NCI-H510A treated with DMSO at 0.1 percent for 48 hours (cell line): ENCODE data around the gene ZNF44.
"Not testable (repeated sequence)": the region's sequence is repeated elsewhere in the genome, so short reads cannot be mapped to it uniquely, and the experiment has no call there.

Experiments
- DNase-seq: peaks from one replicate; lab custom pipeline; 2025; lab: John Stamatoyannopoulos, UW

ZNF44 gene

DNA sequence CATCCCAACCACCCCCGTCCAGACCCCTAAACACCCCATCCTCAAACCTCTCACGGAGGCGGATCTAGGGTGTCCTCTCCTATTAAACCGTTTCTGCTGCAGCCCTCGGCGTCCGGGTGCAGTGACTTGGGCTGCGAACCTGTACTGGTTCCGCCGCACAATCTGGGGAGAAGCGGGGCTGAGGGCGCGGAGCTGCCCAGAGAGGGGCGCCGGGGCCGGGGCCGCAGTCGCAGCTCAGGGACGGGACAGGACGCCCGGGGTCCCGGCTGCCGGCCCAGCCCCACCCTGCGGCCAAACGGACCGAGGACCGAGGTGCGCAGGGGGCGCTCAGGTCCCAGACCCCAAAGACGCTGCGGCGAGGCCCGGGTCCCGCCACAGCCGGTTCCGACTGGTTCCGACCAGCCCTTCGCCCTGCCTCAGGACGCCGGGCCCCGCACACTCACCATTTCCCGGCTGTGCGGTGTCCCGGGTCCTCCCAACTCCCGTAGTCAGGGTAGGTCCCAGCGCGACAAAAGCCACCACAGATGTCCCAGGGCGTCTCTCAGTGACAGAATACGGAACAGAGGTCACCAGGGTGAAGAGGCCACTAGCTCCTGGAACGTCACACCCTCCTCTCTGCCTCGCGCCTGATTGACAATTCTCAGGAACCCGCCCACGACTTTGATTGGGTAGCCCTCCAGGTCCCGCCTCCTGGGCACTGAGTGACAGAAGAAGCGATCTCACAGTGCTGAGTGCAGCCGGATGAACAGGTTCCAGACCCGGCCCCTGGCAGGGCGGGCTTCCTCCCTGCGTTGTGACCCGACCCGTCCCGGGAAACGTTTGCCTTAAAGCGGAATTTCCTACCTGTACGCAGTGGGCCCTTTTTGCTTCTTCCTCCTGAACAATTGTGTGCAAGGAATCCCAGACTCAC is at the start of gene ZNF44:
Gene ZNF44, minus strand, starts transcription at position 635 of the 910 bp plus-strand sequence. Its CDS starts 189 bp downstream, at position 446.
- peak; percentile 97 for DNase-seq

DNA sequence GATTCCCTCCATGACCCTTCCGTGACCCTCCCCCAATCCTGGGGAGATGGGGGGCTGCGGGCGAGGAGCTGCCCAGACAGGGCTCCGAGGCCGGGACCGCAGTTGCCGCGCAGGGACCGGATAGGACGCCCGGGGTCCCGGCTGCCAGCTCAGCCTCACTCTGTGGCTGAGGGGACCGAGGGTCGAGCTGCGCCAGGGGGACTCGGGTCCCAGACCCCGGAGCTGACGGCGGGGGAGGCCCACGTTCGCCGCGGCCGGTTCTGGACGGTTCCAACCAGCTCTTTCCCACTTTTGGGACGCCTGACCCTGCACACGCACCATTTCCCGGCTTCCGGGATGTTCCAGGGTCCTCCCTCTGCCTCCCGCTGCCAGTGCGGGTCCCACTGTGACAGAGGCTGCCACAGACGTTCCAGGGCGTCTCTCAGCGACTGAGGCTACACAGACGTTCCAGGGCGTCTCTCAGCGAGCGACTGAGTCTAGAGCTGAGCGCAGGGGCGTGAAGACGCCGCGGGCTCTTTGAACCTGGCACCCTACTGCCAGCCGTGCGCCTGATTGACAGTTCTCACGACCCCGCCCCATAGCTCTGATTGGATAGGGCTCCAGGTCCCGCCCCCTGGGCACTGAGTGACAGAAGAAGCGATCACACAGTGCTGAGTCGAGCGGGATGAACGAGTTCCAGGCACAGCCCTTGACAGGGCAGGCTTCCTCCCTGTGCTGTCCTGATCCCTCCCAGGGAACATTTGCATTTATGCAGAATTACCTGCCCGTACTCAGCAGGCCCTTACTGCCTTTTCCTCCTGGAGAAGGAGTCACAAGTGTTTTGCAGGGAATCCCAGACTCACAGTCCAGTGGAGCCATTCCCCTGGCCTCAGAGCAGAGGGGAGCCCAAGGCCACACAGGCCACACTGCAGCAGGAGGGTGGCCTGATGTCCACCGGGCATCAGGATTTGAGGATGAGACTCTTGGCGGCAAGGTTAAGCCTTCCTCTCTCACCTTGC is 38.8 kb upstream of the ZNF44 start, which contains the start of gene ZNF563:
Gene ZNF563, minus strand, starts transcription at position 472 of the 998 bp plus-strand sequence. Its CDS starts 151 bp downstream, at position 321.
- peak; percentile 93 for DNase-seq

DNA sequence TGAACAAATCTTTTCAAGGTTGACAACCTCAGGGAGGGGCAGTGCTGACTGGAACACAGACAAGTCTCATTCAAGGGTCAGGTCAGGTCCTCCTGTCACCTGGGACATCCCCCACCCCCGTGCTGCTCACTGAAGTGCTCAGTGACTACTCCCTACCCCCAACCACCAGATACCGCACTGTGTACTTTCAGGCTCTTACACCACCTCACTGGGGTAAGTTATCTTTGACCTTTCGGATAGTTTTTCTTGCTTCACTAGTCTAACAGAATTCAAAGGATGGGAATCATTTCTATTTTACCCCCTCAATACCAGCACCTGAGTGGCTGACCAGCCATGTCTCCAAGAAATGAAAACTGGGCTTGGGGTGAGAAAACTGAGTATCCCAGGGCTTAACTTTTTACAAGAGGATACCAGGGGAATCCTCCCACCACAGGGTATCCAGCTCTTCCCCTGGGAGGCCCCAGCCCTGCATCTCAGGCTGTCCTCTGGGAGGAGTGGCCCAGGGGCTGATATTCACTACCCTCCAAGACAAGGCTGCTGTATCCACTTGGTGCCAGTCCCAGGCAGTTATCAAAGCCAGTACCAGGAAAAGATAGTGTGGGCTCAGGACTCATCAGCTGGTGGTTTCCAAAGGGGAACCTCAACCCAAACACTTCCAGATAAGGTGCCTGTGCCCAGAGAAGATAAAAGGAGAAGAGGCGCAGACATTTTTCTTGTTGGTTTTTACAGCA is 36.7 kb upstream of the ZNF44 start:
- no peak for DNase-seq

DNA sequence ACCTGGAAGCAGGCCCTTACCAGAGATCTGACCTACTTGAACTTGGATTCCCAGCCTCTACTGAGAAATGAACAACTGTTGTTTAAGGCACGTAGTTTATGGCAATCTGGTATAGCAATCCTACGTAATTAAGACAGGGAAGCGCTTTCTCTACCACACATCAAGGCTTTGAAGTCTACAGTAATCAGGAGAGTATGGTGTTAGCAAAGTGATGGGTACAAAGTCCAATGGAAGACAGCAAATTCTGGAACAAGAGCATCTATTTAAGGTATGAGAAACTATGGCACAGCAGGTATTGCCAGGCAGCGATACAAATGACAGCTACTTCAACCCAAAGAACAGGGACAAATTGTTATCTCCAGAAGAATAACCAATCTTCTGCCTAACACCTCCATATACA is 35.7 kb upstream of the ZNF44 start:
- DNase-seq, result no peak

DNA sequence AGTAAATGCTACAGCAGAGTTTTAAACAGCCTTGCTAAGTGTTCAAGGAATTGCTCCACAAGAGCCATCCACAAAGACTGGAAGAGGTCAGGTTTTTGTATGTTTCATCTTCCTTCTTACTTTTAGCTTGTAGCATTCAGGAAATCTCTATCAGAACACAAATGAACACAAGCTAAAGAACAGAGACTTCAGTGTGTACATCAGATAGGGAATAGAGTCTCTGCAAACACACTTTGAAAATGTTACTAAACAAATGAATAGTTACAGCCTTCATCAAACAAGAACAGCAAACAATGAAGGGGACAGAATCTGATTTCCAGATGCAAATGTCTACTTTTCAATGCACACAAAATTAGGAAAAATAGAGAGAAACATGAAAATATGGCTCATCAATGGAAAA is 31.0 kb upstream of the ZNF44 start:
- DNase-seq, result no peak

DNA sequence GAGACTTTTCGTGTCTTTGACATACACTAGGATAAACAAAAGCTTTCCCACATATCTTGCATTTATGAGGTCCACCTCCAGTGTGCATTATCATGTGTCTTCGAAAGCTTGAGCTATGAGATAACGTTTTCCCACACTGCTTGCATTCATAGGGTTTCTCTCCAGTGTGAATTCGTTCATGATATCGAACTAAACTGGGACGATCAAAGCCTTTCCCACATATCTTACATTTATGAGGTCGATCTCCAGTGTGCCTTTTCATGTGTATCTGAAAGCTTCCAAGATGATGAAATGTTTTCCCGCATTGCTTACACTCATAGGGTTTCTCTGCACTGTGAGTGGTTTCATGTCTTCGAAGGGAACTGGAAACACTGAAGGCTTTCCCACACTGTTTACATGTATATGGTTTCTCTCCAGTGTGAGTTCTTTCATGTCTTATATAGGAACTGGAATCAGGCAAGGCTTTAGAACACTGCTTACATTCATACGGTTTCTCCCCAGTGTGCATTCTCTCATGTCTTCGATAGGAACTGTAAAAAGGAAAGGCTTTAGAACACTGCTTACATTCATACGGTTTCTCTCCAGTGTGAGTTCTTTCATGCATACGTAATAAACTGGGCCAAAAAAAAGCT is 24.2 kb upstream of the ZNF44 start:
- no peak for DNase-seq

DNA sequence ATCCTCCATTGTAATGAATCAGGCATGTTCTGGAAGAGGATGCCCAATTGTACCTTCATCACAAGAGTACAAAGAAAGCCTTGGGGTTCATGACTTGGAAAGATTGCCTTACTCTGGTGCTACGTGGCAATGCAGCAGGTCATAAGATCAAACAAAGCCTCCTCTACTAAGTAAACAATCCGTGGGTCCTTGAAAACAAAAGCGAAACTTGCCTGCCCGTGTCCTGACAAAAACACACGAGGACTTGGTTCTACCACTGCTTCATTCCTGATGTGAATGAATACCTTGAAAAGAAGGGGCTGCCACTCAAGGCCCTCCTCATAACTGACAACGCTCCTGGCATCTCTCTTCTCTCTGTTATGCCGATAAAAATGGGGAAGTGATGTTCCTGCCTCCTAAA is 19.9 kb upstream of the ZNF44 start:
- DNase-seq, result peak; percentile 5

DNA sequence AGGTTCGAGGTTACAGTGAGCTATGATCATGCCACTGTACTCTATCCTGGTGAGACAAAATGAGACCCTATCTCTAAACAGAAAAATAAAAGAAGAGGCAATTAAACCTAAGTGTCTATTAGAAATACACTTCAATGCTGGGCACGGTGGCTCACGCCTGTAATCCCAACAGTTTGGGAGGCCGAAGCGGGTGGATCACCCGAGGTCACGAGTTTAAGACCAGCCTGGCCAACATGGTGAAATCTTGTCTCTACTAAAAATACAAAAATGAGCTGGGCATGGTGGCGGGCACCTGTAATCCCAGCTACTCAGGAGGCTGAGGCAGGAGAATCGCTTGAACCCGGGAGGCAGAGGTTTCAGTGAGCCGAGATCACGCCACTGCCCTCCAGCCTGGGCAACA is 14.2 kb upstream of the ZNF44 start:
- DNase-seq, result not testable (repeated sequence)

DNA sequence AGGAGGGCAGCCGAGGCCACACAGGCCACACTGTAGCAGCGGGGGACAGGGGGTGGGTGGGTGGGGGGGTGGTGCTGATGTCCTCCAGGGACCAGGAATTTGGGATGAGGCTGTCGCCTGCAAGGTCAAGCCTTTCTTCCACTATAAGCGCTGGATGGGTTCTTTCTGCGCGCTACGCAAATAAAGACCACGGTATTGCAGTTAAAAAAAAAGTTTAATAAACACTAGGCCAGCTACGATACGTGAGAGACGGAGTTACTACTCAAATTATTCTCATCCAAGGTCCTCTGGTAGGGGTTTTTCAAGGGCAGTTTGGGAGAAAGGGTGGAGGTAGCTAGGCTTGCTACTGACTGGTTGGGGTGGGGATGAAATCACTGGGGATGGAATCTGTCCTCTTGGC is 508 bp upstream of the ZNF44 start:
- no peak for DNase-seq

DNA sequence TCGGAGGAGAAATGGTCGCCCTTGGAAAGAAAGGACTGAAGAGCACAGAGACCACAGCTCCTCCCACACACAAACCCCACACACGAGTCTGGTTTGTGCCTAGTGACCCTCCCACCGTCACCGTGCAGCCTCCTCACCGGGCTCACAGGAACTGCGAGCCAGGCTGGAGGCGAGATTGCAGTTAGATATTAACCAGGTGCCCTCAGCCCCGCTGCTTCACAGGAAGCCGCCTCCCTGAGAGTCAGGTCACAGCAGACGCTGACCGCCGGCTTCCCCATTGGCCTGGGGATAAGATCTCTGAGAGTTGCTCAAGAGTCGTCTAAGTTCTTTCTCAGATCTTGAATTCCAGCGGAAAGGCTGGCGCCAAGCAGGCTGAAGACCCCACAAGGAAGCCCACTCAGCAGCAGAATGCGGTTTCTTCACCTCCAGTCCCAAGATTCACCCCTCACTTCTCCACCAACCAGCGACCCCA is 870 bp downstream of the ZNF44 start:
- peak; percentile 12 for DNase-seq

DNA sequence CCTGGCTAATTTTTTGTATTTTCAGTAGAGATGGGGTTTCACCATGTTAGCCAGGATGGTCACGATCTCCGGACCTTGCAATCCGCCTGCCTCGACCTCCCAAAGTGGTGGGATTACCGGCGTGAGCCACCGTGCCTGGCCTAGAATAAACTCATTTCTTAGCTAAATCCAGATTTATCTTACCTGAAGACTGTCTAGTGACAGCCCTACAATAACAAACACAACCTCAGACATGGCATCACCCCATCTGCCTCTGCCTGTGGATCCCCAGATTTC is 5.0 kb downstream of the ZNF44 start:
- DNase-seq, result no peak

DNA sequence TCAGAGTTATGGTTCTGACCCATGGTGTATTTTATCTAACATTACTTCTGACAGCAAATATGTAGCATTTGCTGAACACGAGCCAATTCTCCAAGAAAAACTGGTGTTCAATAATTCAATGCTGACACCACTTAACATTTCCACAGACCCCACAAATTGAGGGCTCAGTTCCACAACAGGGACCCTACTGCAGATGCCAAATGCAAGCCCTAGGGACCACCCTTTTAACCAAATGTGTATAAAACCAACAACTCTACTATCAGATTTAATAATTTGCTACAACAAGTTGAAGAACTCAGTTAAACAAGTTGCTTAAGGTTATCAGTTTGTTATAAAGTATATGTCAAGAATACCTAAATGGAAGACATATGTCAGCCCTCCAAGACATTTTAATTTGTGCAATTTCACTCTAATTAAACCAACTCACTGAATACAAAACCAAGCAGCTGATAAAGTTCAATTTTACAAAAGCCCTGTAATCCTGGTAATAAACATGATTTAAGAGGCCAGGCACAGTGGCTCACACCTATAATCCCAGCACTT is 6.7 kb downstream of the ZNF44 start:
- no peak for DNase-seq

DNA sequence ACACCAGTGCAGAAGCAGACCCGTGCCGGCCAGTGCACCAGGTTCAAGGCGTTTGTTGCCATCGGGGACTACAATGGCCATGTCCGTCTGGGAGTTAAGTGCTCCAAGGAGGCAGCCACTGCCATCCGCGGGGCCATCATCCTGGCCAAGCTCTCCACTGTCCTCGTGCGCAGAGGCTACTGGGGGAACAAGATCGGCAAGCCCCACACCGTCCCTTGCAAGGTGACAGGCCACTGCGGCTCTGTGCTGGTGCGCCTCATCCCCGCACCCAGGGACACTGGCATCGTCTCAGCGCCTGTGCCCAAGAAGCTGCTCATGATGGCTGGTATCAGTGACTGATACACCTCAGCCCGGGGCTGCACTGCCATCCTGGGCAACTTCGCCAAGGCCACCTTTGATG is 10.1 kb downstream of the ZNF44 start:
- DNase-seq, result no peak

DNA sequence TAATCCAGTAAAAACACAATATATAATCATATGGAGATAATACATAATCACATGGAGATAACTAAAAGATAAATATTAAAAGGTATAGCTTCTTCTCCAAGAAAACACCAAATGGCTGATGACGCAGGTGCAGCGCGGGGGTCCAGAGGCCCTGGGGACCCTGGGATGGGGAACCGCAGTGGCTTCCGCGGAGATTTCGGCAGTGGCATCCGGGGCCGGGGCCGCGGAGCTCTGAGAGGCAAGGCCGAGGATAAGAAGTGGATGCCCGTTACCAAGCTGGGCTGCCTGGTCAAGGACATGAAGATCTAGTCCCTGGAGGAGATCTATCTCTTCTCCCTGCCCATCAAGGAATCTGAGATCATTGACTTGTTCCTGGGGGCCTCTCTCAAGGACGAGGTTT is 10.5 kb downstream of the ZNF44 start:
- DNase-seq, result no peak

DNA sequence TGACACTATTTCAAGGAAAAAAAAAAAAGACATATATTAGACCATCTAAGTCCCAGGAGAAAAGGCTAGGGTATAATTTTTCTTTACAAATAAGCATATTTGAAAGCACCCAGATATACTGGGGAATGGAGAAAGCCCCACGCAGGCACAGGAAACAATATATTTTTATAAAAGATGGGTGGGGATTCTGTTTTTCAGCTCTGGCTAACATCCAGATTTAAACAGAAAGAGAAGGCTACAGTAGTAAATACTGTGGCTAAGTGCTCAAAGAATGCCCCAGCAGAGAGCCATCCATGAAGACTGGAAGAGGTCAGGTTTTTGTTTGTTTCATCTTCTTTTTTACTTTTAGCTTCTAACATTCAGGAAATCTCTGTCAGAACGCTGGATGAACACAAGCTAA is 16.0 kb downstream of the ZNF44 start:
- DNase-seq, result no peak

DNA sequence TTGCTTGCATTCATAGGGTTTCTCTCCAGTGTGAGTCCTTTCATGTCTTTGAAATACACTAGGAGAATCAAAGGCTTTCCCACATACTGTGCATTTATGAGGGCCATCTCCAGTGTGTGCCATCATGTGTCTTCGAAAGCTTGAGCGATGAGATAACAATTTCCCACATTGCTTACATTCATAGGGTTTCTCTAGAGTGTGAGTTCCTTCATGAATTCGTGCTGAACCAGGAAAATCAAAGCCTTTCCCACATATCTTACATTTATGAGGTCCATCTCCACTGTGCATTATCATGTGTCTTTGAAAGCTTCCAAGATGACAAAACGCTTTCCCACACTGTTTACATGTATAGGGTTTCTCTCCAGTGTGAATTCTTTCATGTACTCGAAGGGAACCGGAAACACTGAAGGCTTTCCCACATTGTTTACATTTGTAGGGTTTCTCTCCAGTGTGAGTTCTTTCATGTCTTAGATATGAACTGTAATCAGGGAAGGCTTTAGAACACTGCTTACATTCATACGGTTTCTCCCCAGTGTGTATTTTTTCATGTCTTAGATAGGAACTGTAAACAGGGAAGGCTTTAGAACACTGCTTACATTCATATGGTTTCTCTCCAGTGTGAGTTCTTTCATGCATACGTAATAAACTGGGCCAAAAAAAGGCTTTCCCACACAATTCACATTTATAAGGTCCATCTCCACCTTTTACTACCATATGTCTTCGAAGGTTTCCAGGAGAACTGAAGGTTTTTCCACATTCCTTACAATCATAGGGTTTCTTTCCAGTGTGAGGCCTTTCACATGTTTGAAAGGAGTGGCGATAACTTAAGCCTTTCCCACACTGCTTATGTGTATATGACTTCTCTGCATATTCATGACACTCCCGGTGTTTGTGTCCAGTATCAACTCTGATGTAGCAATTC is 21.4 kb downstream of the ZNF44 start:
- DNase-seq, result no peak

DNA sequence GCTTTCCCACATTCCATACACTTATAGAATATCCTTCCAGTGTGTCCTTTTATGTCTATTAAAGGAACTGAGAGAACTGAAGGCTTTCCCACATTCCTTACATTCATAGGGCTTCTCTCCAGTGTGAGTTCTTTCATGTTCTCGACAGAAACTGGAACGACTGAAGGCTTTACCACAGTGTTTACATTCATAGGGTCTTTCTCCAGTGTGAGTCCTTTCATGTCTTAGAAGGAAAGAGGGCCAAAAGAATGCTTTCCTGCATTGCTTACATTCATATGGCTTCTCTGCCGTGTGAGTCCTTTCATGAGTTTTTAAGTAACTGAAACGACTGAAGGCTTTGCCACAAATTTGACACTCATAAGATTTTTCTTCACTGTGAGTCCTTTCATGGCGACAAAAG is 22.3 kb downstream of the ZNF44 start:
- DNase-seq, result no peak

DNA sequence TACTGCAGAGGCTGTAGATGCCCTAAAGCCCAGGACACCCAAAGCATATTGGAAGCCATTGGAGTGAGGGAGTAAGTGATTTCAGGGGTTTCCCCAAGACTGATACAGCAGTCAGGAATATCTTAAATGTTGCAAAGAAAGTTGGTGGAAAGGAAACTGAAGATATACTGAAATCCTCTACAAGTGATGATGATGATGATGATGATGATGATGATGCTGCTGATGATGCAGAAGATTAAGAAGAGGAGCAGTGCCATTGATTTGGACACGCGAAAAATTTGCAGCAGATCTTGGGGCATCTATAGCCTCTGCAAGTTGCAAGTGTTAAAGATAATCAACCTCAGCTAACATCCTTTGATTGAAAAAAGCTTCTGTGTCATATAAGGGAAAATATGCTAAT is 23.8 kb downstream of the ZNF44 start:
- DNase-seq, result no peak

DNA sequence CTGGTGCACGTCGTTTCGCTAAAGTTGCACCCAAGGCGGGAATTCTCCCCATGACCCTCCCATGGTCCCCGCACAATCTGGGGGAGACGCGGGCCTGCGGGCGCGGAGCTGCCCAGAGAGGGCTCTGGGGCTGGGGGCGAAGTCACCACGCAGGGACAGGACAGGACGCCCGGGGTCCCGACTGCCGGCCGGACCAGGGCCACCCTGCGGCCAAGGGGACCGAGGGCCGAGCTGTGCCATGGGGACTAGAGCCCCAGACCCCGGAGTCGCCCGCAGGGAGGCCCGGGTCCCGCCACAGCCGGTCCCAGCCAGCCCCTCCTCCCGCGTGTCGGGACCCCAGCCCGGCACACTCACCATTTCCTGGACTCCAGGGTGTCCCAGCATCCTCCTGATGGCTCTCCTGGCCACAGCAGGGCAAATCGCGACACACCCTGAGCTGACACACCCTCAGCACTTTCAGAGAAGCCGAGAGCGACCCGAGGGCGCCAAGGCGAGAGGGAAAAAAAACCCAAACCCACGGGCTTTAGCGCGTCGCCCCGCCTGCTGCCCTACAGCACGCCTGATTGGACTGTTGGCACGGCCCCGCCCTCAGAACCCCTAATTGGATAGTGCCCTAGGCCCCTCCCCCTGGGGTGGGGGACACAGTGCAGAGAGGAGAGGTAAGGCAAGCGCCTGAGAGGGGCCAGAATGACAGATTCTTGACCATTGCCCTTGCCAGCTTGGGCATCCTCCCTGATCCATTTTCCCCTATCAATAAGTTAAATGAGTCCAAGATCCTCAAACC is 28.6 kb downstream of the ZNF44 start:
- no peak for DNase-seq
